HL-60 (cell line): ENCODE data around the gene PCYT1B.

Source experiments
- DNase-seq, 2 experiments: peaks; one replicate each; pipeline ENCODE4 v3.0.0-alpha.2; 2010 to 2020; ENCODE audit warnings: low read depth in 1 of 2, low spot score in 1 of 2
- H3K27ac ChIP-seq: fragments of 250-450 bp; sonication (Bioruptor Pico); replicated peaks from 2 replicates; pipeline ENCODE4 v1.5.1; 2020; ENCODE audit warnings: mild to moderate bottlenecking, moderate library complexity
- H3K27me3 ChIP-seq: fragments of 250-450 bp; sonication (Bioruptor Pico); 2 replicates; pipeline ENCODE4 v1.5.1; 2021; ENCODE audit warnings: mild to moderate bottlenecking, moderate library complexity; ENCODE audit not compliant: insufficient read depth, poor library complexity, severe bottlenecking
- H3K4me3 ChIP-seq: replicated peaks from 2 replicates; pipeline ENCODE4 v1.5.1; 2011; ENCODE audit warnings: mild to moderate bottlenecking, control low read depth, low read length; ENCODE audit not compliant: insufficient read depth
- GABPA ChIP-seq: IDR thresholded peaks from 2 replicates; pipeline ENCODE4 v1.6.1; 2012; ENCODE audit warnings: low read depth
- POLR2AphosphoS5 ChIP-seq: IDR thresholded peaks from 2 replicates; pipeline ENCODE4 v1.6.1; 2012; ENCODE audit warnings: low read depth
- SPI1 ChIP-seq: IDR thresholded peaks from 2 replicates; pipeline ENCODE4 v1.6.1; 2012; ENCODE audit warnings: low read depth, mild to moderate bottlenecking, borderline replicate concordance
- TF ChIP-seq, protein P1 (sequence below): IDR thresholded peaks from 2 replicates; pipeline ENCODE4 v1.6.1; 2012; ENCODE audit warnings: low read depth; ENCODE audit not compliant: insufficient replicate concordance
- TF ChIP-seq, protein P2 (sequence below): IDR thresholded peaks from one replicate; pipeline ENCODE4 v1.5.1; 2011; ENCODE audit warnings: low read length, control low read depth, inconsistent platforms; ENCODE audit not compliant: insufficient read depth

The PCYT1B gene

GRCh38 chrX:24508375-24508774, 138.8 kb downstream of the PCYT1B start:
- DNase-seq, result no peak
- TF ChIP-seq, protein P1, sequence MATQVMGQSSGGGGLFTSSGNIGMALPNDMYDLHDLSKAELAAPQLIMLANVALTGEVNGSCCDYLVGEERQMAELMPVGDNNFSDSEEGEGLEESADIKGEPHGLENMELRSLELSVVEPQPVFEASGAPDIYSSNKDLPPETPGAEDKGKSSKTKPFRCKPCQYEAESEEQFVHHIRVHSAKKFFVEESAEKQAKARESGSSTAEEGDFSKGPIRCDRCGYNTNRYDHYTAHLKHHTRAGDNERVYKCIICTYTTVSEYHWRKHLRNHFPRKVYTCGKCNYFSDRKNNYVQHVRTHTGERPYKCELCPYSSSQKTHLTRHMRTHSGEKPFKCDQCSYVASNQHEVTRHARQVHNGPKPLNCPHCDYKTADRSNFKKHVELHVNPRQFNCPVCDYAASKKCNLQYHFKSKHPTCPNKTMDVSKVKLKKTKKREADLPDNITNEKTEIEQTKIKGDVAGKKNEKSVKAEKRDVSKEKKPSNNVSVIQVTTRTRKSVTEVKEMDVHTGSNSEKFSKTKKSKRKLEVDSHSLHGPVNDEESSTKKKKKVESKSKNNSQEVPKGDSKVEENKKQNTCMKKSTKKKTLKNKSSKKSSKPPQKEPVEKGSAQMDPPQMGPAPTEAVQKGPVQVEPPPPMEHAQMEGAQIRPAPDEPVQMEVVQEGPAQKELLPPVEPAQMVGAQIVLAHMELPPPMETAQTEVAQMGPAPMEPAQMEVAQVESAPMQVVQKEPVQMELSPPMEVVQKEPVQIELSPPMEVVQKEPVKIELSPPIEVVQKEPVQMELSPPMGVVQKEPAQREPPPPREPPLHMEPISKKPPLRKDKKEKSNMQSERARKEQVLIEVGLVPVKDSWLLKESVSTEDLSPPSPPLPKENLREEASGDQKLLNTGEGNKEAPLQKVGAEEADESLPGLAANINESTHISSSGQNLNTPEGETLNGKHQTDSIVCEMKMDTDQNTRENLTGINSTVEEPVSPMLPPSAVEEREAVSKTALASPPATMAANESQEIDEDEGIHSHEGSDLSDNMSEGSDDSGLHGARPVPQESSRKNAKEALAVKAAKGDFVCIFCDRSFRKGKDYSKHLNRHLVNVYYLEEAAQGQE, result no peak
- TF ChIP-seq POLR2AphosphoS5 (no peak), SPI1 (no peak), GABPA (no peak)
- TF ChIP-seq, protein P2, sequence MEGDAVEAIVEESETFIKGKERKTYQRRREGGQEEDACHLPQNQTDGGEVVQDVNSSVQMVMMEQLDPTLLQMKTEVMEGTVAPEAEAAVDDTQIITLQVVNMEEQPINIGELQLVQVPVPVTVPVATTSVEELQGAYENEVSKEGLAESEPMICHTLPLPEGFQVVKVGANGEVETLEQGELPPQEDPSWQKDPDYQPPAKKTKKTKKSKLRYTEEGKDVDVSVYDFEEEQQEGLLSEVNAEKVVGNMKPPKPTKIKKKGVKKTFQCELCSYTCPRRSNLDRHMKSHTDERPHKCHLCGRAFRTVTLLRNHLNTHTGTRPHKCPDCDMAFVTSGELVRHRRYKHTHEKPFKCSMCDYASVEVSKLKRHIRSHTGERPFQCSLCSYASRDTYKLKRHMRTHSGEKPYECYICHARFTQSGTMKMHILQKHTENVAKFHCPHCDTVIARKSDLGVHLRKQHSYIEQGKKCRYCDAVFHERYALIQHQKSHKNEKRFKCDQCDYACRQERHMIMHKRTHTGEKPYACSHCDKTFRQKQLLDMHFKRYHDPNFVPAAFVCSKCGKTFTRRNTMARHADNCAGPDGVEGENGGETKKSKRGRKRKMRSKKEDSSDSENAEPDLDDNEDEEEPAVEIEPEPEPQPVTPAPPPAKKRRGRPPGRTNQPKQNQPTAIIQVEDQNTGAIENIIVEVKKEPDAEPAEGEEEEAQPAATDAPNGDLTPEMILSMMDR, result no peak
- H3K4me3 ChIP-seq, result no peak overlapping the region
- no peak overlapping the region for H3K27ac ChIP-seq
- H3K27me3 ChIP-seq, result no peaks in the 10 kb centered on the region
